ENCODE data around the gene SH2D3A.

DNA sequence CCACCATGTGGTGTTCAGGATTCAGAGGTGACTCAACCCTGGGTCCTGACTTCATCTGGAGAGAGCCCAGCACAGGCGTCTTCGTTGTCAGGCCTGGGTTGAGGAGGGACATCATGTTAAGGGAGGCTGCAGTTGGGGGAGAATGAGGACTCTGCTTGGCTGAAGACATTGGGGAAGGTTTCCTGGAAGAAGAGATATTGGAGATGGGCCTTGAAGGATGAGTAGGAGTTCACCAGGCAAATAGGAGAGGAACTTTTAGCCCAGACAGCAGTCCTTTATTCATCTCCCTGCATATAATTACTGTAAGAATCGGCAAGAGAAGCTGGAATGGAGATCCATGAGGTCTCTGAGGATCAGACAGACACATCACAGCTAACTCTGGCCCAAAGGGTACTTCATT is 44.1 kb upstream of the SH2D3A start:
- TF ChIP-seq, protein P1, sequence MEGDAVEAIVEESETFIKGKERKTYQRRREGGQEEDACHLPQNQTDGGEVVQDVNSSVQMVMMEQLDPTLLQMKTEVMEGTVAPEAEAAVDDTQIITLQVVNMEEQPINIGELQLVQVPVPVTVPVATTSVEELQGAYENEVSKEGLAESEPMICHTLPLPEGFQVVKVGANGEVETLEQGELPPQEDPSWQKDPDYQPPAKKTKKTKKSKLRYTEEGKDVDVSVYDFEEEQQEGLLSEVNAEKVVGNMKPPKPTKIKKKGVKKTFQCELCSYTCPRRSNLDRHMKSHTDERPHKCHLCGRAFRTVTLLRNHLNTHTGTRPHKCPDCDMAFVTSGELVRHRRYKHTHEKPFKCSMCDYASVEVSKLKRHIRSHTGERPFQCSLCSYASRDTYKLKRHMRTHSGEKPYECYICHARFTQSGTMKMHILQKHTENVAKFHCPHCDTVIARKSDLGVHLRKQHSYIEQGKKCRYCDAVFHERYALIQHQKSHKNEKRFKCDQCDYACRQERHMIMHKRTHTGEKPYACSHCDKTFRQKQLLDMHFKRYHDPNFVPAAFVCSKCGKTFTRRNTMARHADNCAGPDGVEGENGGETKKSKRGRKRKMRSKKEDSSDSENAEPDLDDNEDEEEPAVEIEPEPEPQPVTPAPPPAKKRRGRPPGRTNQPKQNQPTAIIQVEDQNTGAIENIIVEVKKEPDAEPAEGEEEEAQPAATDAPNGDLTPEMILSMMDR (IDR thresholded peaks at IDR 0.05), result no peak
- TF ChIP-seq POLR2A (IDR thresholded peaks at IDR 0.05), result no peak
